Type B pancreatic cell (in vitro differentiated cells): Measurements from ENCODE around the gene CXXC5. TPM values are rescaled to one million over a fixed set of nuclear protein-coding genes. Genes with fewer than 3 reads are reported as not detected.
A peak's percentile ranks its signal among the peaks of the same experiment; 100 is the strongest.

ENCODE experiments used
- DNase-seq: peaks from one replicate; pipeline ENCODE4 v3.0.0; 2021; ENCODE audit warnings: mixed read lengths; ENCODE audit not compliant: unreplicated experiment; ENCODE audit errors: extremely low spot score
- H3K27ac Mint-ChIP-seq: 2 replicates; pipeline ENCODE4 v1.8.0; 2021; ENCODE audit warnings: mild to moderate bottlenecking, mixed read lengths
- H3K27me3 Mint-ChIP-seq: 2 replicates; pipeline ENCODE4 v1.8.0; 2021; ENCODE audit warnings: mixed read lengths
- H3K36me3 Mint-ChIP-seq: 2 replicates; pipeline ENCODE4 v1.8.0; 2021; ENCODE audit warnings: mixed read lengths
- H3K4me1 Mint-ChIP-seq: one replicate; pipeline ENCODE4 v1.8.0; 2021; ENCODE audit warnings: mixed read lengths; ENCODE audit not compliant: unreplicated experiment
- H3K4me3 Mint-ChIP-seq: 2 replicates; pipeline ENCODE4 v1.8.0; 2021; ENCODE audit warnings: mild to moderate bottlenecking, mixed read lengths
- H3K9me3 Mint-ChIP-seq: 2 replicates; pipeline ENCODE4 v1.8.0; 2021; ENCODE audit warnings: mixed read lengths
- CTCF ChIP-seq: fragments of 200-600 bp; sonication (generic); conservative IDR thresholded peaks from 2 replicates; pipeline ENCODE4 v1.5.0; 2021; ENCODE audit warnings: antibody characterized with exemption, mild to moderate bottlenecking
- total RNA-seq: library from RNA; stranded (reverse); gene quantifications from 2 replicates; pipeline ENCODE4 v1.2.1, GENCODE V29; 2021; ENCODE audit warnings: low replicate concordance

Gene CXXC5
- total RNA-seq, 1 donor from 2014 or later, result 58.6 TPM

GRCh38 chr5:139664727-139665351, 16.7 kb downstream of the CXXC5 start:
- Mint-ChIP-seq H3K36me3 (no peaks in the 10 kb centered on the region), H3K4me1 (peaks cover 36% of the 10 kb centered on the region), H3K9me3 (no peaks in the 10 kb centered on the region), H3K27ac (no peak overlapping the region), H3K4me3 (no peak overlapping the region), H3K27me3 (no peaks in the 10 kb centered on the region)
- no peak for DNase-seq
- no peak for TF ChIP-seq CTCF

- no peaks in the 10 kb centered on the region for H3K36me3 Mint-ChIP-seq
- TF ChIP-seq CTCF, result no peak
- H3K27ac Mint-ChIP-seq, result no peak overlapping the region
- DNase-seq, result no peak
- no peaks in the 10 kb centered on the region for H3K9me3 Mint-ChIP-seq
- H3K4me1 Mint-ChIP-seq, result peaks cover 42% of the 10 kb centered on the region
- H3K4me3 Mint-ChIP-seq, result no peak overlapping the region
- no peaks in the 10 kb centered on the region for H3K27me3 Mint-ChIP-seq
Observed at GRCh38 chr5:139665626-139666025, 17.5 kb downstream of the CXXC5 start.

GRCh38 chr5:139666551-139666950, 18.4 kb downstream of the CXXC5 start:
- Mint-ChIP-seq H3K36me3 (no peaks in the 10 kb centered on the region), H3K27ac (no peak overlapping the region), H3K4me3 (peak overlapping the region; percentile 52), H3K9me3 (no peaks in the 10 kb centered on the region), H3K27me3 (no peaks in the 10 kb centered on the region), H3K4me1 (peaks cover 40% of the 10 kb centered on the region)
- TF ChIP-seq CTCF, result no peak
- DNase-seq, result no peak

- no peak overlapping the region for H3K4me3 Mint-ChIP-seq
- no peaks in the 10 kb centered on the region for H3K27me3 Mint-ChIP-seq
- H3K9me3 Mint-ChIP-seq, result no peaks in the 10 kb centered on the region
- no peak for DNase-seq
- peaks cover 40% of the 10 kb centered on the region for H3K4me1 Mint-ChIP-seq
- no peaks in the 10 kb centered on the region for H3K36me3 Mint-ChIP-seq
- peak overlapping the region; percentile 48 for H3K27ac Mint-ChIP-seq
- no peak for TF ChIP-seq CTCF
Observed at GRCh38 chr5:139667001-139667729, 19.0 kb downstream of the CXXC5 start.

- Mint-ChIP-seq H3K4me3 (no peak overlapping the region), H3K27me3 (no peaks in the 10 kb centered on the region), H3K36me3 (no peaks in the 10 kb centered on the region), H3K9me3 (no peaks in the 10 kb centered on the region), H3K4me1 (peaks cover 45% of the 10 kb centered on the region), H3K27ac (peak overlapping the region; percentile 48)
- no peak for TF ChIP-seq CTCF
- no peak for DNase-seq
Observed at GRCh38 chr5:139667730-139668063, 19.5 kb downstream of the CXXC5 start.
